ENCODE results near the gene TNRC6C. TPM values are rescaled to one million over a fixed set of nuclear protein-coding genes. Genes with fewer than 3 reads are reported as not detected.
A peak's percentile ranks its signal among the peaks of the same experiment; 100 is the strongest.

TNRC6C gene
- total RNA-seq, 4 donors from 2014 or later, result 15.8 to 30.3 (median 27.7) TPM

- Histone ChIP-seq H3K27me3 (no peaks in the 10 kb centered on the region), H3K36me3 (peaks cover 0 to 12% of the 10 kb centered on the region in 2 donors), H3K27ac (peak overlapping the region; percentile 60 to 90 (median 88)), H3K4me3 (peak overlapping the region; percentile 33 to 57), H3K9me3 (no peaks in the 10 kb centered on the region), H3K4me1 (peaks cover 0 to 67% (median 8%) of the 10 kb centered on the region in 3 donors)
- no peak for TF ChIP-seq POLR2A (IDR thresholded peaks at IDR 0.05)
- TF ChIP-seq POLR2AphosphoS5 (IDR thresholded peaks at IDR 0.05), result peak; percentile 73
- ATAC-seq, result peak; percentile 56
- WGBS, 2 donors (ENCODE audit: low coverage in 1 of 2), result 10 to 16% methylated on average over 6 of the region's 6 CpGs
These were observed 83.1 kb downstream of the TNRC6C start for GRCh38 chr17:78041386-78042179.

- Histone ChIP-seq H3K27me3 (no peaks in the 10 kb centered on the region), H3K36me3 (peaks cover 0 to 4% of the 10 kb centered on the region in 2 donors), H3K27ac (peak overlapping the region in 3 of 4 donors; percentile 60 to 89 (median 88)), H3K9me3 (no peaks in the 10 kb centered on the region), H3K4me3 (no peak overlapping the region), H3K4me1 (peaks cover 0 to 70% (median 8%) of the 10 kb centered on the region in 3 donors)
- ATAC-seq, result no peak
- 80 to 91% methylated on average over 5 of the region's 5 CpGs for WGBS, 2 donors (ENCODE audit: low coverage in 1 of 2)
- TF ChIP-seq EP300 (IDR thresholded peaks at IDR 0.05), result no peak
- TF ChIP-seq CTCF (IDR thresholded peaks at IDR 0.05), result no peak
- no peak for TF ChIP-seq POLR2A (IDR thresholded peaks at IDR 0.05)
- TF ChIP-seq POLR2AphosphoS5 (IDR thresholded peaks at IDR 0.05), result no peak
These were observed 84.0 kb downstream of the TNRC6C start for GRCh38 chr17:78042542-78042941.

GRCh38 chr17:78043031-78043430 lies 84.5 kb downstream of the TNRC6C start:
- Histone ChIP-seq H3K9me3 (no peaks in the 10 kb centered on the region), H3K4me1 (peaks cover 0 to 70% (median 8%) of the 10 kb centered on the region in 3 donors), H3K4me3 (no peak overlapping the region), H3K27me3 (no peaks in the 10 kb centered on the region), H3K36me3 (peaks cover 0 to 3% of the 10 kb centered on the region in 2 donors), H3K27ac (peak overlapping the region in 3 of 4 donors; percentile 60 to 89 (median 88))
- ATAC-seq, result no peak
- 94% methylated on average over 1 of the region's 1 CpG; no CpG with 5 or more reads in 1 of the 2 donors for WGBS, 2 donors (ENCODE audit: low coverage in 1 of 2)
- TF ChIP-seq CTCF (IDR thresholded peaks at IDR 0.05) (no peak), POLR2A (IDR thresholded peaks at IDR 0.05) (no peak), EP300 (IDR thresholded peaks at IDR 0.05) (no peak), POLR2AphosphoS5 (IDR thresholded peaks at IDR 0.05) (no peak)

GRCh38 chr17:78044280-78044835 lies 85.9 kb downstream of the TNRC6C start:
- TF ChIP-seq EP300 (IDR thresholded peaks at IDR 0.05), result no peak
- TF ChIP-seq POLR2A (IDR thresholded peaks at IDR 0.05), result no peak
- no peak for TF ChIP-seq CTCF (IDR thresholded peaks at IDR 0.05)
- TF ChIP-seq POLR2AphosphoS5 (IDR thresholded peaks at IDR 0.05), result no peak
- H3K27me3 ChIP-seq, result no peaks in the 10 kb centered on the region
- peaks cover 0 to 74% (median 8%) of the 10 kb centered on the region in 3 donors for H3K4me1 ChIP-seq
- H3K4me3 ChIP-seq, result no peak overlapping the region
- H3K27ac ChIP-seq, result no peak overlapping the region
- no peaks in the 10 kb centered on the region for H3K9me3 ChIP-seq
- H3K36me3 ChIP-seq, result peaks cover 0 to 12% of the 10 kb centered on the region in 2 donors
- no peak for ATAC-seq
- WGBS, 2 donors (ENCODE audit: low coverage in 1 of 2), result 33 to 70% methylated on average over 2 to 3 of the region's 3 CpGs

- H3K4me1 ChIP-seq, result peaks cover 0 to 68% (median 2%) of the 10 kb centered on the region in 3 donors
These were observed 86.8 kb downstream of the TNRC6C start for GRCh38 chr17:78045316-78045715.

More at GRCh38 chr17:78045316-78045715, 86.8 kb downstream of the TNRC6C start:
- Histone ChIP-seq H3K9me3 (no peaks in the 10 kb centered on the region), H3K4me3 (no peak overlapping the region), H3K27me3 (no peaks in the 10 kb centered on the region), H3K27ac (no peak overlapping the region), H3K36me3 (peaks cover 0 to 21% of the 10 kb centered on the region in 2 donors)
- ATAC-seq, result no peak
- 91 to 93% methylated on average over 5 of the region's 5 CpGs for WGBS, 2 donors (ENCODE audit: low coverage in 1 of 2)
- TF ChIP-seq POLR2AphosphoS5 (IDR thresholded peaks at IDR 0.05) (no peak), CTCF (IDR thresholded peaks at IDR 0.05) (no peak), POLR2A (IDR thresholded peaks at IDR 0.05) (no peak), EP300 (IDR thresholded peaks at IDR 0.05) (no peak)
